Kidney (tissue), 14 donors: ENCODE data around the gene TMOD1. TPM values are rescaled to one million over a fixed set of nuclear protein-coding genes. Genes with fewer than 3 reads are reported as not detected.

Experiments
- DNase-seq, 5 donors: peaks; one replicate each; pipeline ENCODE4 v3.0.0-alpha.2; 2013 to 2020
- FAIRE-seq: peaks from 2 replicates; lab custom pipeline; 2012; peaks lifted over from hg19 to GRCh38; lab: Jason Lieb, UNC
- H3K27ac ChIP-seq, 2 donors: one replicate each; pipeline ENCODE4 v1.7.0; 2013; ENCODE audit warnings: low read depth in 2 of 2, low read length in 2 of 2, inconsistent platforms in 1 of 2
- H3K27me3 ChIP-seq: one replicate; pipeline ENCODE4 v1.7.1; 2013; ENCODE audit warnings: low read length, inconsistent platforms; ENCODE audit not compliant: control insufficient read depth, insufficient read depth
- H3K36me3 ChIP-seq, 3 donors: one replicate each; pipeline versions ENCODE4 v1.7.0 to v1.7.1; 2013; ENCODE audit warnings: low read length in 3 of 3, control low read depth in 1 of 3, inconsistent platforms in 1 of 3; ENCODE audit not compliant: insufficient read depth in 3 of 3, control insufficient read depth in 2 of 3
- H3K4me1 ChIP-seq, 3 donors: one replicate each; pipeline versions ENCODE4 v1.7.0 to v1.7.1; 2013; ENCODE audit warnings: low read length in 3 of 3, inconsistent platforms in 1 of 3, low read depth in 1 of 3; ENCODE audit not compliant: control insufficient read depth in 2 of 3, insufficient read depth in 2 of 3
- H3K4me3 ChIP-seq, 3 donors: one replicate each; pipeline versions ENCODE4 v1.7.0 to v1.8.1; 2013; ENCODE audit warnings: low read length in 3 of 3, control low read depth in 1 of 3, inconsistent platforms in 1 of 3
- H3K9ac ChIP-seq, 3 donors: one replicate each; pipeline versions ENCODE4 v1.7.0 to v1.7.1; 2013; ENCODE audit warnings: low read length in 3 of 3, control low read depth in 1 of 3, inconsistent platforms in 1 of 3
- H3K9me3 ChIP-seq, 3 donors: one replicate each; pipeline versions ENCODE4 v1.7.0 to v1.7.1; 2013; ENCODE audit warnings: low read length in 3 of 3, control low read depth in 1 of 3, inconsistent platforms in 1 of 3; ENCODE audit not compliant: control insufficient read depth in 2 of 3, insufficient read depth in 1 of 3
- CTCF ChIP-seq: IDR thresholded peaks from 3 replicates; pipeline ENCODE4 v1.5.1; 2012; ENCODE audit warnings: mild to moderate bottlenecking, moderate library complexity, borderline replicate concordance; ENCODE audit not compliant: insufficient read depth; ENCODE audit errors: extremely low read depth
- intact Hi-C: fragments of 100-400 bp; cut with DNase I; formaldehyde crosslinking; loops from one replicate; pipeline ENCODE4 v1.11.1; 2022
- polyA plus RNA-seq: library from polyadenylated mRNA; stranded (reverse); fragments of 350-450 nt; fragmentation: Illumina TruSeq; extraction: RNeasy Lipid Tissue Mini Kit (QIAGEN cat#74804); gene quantifications from one replicate; pipeline ENCODE4 v1.2.3, GENCODE V29; 2014; ENCODE audit warnings: low read depth, low replicate concordance; ENCODE audit not compliant: insufficient read depth
- total RNA-seq: library from RNA; stranded (reverse); fragmentation: NEBNext Ultra II Directional; extraction: Animal tissue kit (Norgen Biotek cat#: 25700); gene quantifications from one replicate; pipeline ENCODE4 v1.2.1, GENCODE V29; 2021
- donor health status: control.
- donor health status: control.
- donor health status: control.
- donor health status: control.
- donor health status: control.
- donor health status: DM: yes; HTN: yes; CAD: no.
- donor health status: Normal renal cell carcinoma (clear cell type).

The TMOD1 gene
- total and polyA plus RNA-seq, 2 donors from 2014 or later = 8.1 to 14.9 TPM

GRCh38 chr9:97561501-97561900, 60.0 kb downstream of the TMOD1 start:
- peak in 1 of 5 donors; percentile 23 for DNase-seq
- FAIRE-seq = no peak
- peaks cover 0 to 8% (median 3%) of the 10 kb centered on the region in 3 donors for H3K4me1 ChIP-seq
- no peaks in the 10 kb centered on the region for H3K27me3 ChIP-seq
- intact Hi-C loops = no loop called here
- no peak overlapping the region for H3K4me3 ChIP-seq
- no peak overlapping the region for H3K9ac ChIP-seq
- H3K36me3 ChIP-seq = no peaks in the 10 kb centered on the region
- no peak for TF ChIP-seq CTCF
- no peaks in the 10 kb centered on the region for H3K9me3 ChIP-seq
- H3K27ac ChIP-seq = no peak overlapping the region

- Histone ChIP-seq H3K27ac (no peak overlapping the region), H3K9me3 (no peaks in the 10 kb centered on the region), H3K4me3 (no peak overlapping the region), H3K9ac (no peak overlapping the region), H3K4me1 (peaks cover 0 to 3% (median 0%) of the 10 kb centered on the region in 3 donors), H3K36me3 (no peaks in the 10 kb centered on the region), H3K27me3 (no peaks in the 10 kb centered on the region)
- no peak for TF ChIP-seq CTCF
- FAIRE-seq (no peak), DNase-seq (peak in 1 of 5 donors; percentile 11)
- intact Hi-C loops = no loop called here
Observed at GRCh38 chr9:97562542-97562941, 61.1 kb downstream of the TMOD1 start.

- TF ChIP-seq CTCF = no peak
- Histone ChIP-seq H3K4me1 (peaks cover 0 to 3% (median 0%) of the 10 kb centered on the region in 3 donors), H3K36me3 (no peaks in the 10 kb centered on the region), H3K9me3 (no peaks in the 10 kb centered on the region), H3K9ac (no peak overlapping the region), H3K27ac (peak overlapping the region; percentile 4 to 8), H3K4me3 (no peak overlapping the region), H3K27me3 (no peaks in the 10 kb centered on the region)
- intact Hi-C loops = no loop called here
- FAIRE-seq = no peak
- DNase-seq = peak in 1 of 5 donors; percentile 18
Observed at GRCh38 chr9:97563458-97564135, 62.1 kb downstream of the TMOD1 start.
